Neutrophil (primary cell): Measurements from ENCODE around the gene TRIM10.

ENCODE experiments used
- H3K27ac ChIP-seq: fragments of 200-600 bp; sonication (generic); 2 replicates; pipeline ENCODE4 v1.5.1; 2016; ENCODE audit warnings: mild to moderate bottlenecking, moderate library complexity
- H3K27me3 ChIP-seq: fragments of 200-600 bp; sonication (generic); 2 replicates; pipeline ENCODE4 v1.6.0; 2016; ENCODE audit warnings: mild to moderate bottlenecking
- H3K36me3 ChIP-seq: fragments of 200-600 bp; sonication (generic); 2 replicates; pipeline ENCODE4 v1.5.1; 2017
- H3K4me1 ChIP-seq, 2 experiments: fragments of 200-600 bp in 1 of 2; sonication (generic) in 1 of 2; 1 replicate in 1 of 2; 2 replicates in 1 of 2; pipeline versions ENCODE4 v1.5.1 to v1.6.1; 2013 to 2016; ENCODE audit warnings: low read depth in 1 of 2, low read length in 1 of 2, mild to moderate bottlenecking in 1 of 2, moderate library complexity in 1 of 2; ENCODE audit not compliant: control insufficient read depth in 1 of 2, insufficient read depth in 1 of 2
- H3K4me3 ChIP-seq, 2 experiments: fragments of 200-600 bp in 1 of 2; sonication (generic) in 1 of 2; 1 replicate in 1 of 2; 2 replicates in 1 of 2; pipeline ENCODE4 v1.5.1; 2013 to 2016; ENCODE audit warnings: low read depth in 1 of 2, low read length in 1 of 2, mild to moderate bottlenecking in 1 of 2, moderate library complexity in 1 of 2
- H3K9me3 ChIP-seq: fragments of 200-600 bp; sonication (generic); 2 replicates; pipeline ENCODE4 v1.5.1; 2016
- TF ChIP-seq, protein P1 (sequence below): fragments of 200-600 bp; sonication (generic); IDR thresholded peaks from 2 replicates; pipeline ENCODE4 v1.5.1; 2016; ENCODE audit warnings: antibody characterized with exemption

TRIM10 gene

DNA sequence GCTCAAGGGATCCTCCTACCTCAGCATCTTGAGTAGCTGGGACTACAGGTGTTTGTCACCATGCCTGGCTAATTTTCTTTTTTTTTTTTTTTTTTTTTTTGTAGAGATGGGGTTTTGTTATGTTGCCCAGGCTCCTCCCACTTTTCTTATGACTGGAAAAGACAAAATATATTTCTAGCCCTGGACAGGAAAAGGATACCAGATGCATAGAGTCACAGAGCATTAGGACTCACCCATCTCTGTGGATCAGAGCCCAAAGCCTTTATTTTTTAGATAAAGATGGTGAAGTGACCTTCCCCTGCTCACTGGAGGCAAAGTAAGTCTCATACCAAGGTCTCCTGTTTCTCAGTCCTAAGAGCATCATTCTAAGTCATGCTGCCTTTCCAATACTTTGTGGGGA, 3.4 kb downstream of the TRIM10 start:
- H3K27me3 ChIP-seq, result peaks cover 13% of the 10 kb centered on the region
- H3K36me3 ChIP-seq, result no peaks in the 10 kb centered on the region
- H3K9me3 ChIP-seq, result no peaks in the 10 kb centered on the region
- no peak overlapping the region for H3K27ac ChIP-seq
- H3K4me1 ChIP-seq, result peaks cover 11 to 18% of the 10 kb centered on the region in 2 experiments
- H3K4me3 ChIP-seq, result no peak overlapping the region
- TF ChIP-seq, protein P1, sequence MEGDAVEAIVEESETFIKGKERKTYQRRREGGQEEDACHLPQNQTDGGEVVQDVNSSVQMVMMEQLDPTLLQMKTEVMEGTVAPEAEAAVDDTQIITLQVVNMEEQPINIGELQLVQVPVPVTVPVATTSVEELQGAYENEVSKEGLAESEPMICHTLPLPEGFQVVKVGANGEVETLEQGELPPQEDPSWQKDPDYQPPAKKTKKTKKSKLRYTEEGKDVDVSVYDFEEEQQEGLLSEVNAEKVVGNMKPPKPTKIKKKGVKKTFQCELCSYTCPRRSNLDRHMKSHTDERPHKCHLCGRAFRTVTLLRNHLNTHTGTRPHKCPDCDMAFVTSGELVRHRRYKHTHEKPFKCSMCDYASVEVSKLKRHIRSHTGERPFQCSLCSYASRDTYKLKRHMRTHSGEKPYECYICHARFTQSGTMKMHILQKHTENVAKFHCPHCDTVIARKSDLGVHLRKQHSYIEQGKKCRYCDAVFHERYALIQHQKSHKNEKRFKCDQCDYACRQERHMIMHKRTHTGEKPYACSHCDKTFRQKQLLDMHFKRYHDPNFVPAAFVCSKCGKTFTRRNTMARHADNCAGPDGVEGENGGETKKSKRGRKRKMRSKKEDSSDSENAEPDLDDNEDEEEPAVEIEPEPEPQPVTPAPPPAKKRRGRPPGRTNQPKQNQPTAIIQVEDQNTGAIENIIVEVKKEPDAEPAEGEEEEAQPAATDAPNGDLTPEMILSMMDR, result no peak

- H3K4me1 ChIP-seq, result peaks cover 14 to 26% of the 10 kb centered on the region in 2 experiments
- H3K27me3 ChIP-seq, result peaks cover 13% of the 10 kb centered on the region
- no peaks in the 10 kb centered on the region for H3K9me3 ChIP-seq
- H3K4me3 ChIP-seq, result no peak overlapping the region
- TF ChIP-seq, protein P1, result no peak
- no peaks in the 10 kb centered on the region for H3K36me3 ChIP-seq
- no peak overlapping the region for H3K27ac ChIP-seq
These were observed 4.2 kb downstream of the TRIM10 start for GRCh38 chr6:30156774-30157173.

GRCh38 chr6:30156262-30156599, 4.8 kb downstream of the TRIM10 start:
- peaks cover 13% of the 10 kb centered on the region for H3K27me3 ChIP-seq
- H3K4me3 ChIP-seq, result no peak overlapping the region
- TF ChIP-seq, protein P1, result no peak
- H3K36me3 ChIP-seq, result no peaks in the 10 kb centered on the region
- peaks cover 19 to 32% of the 10 kb centered on the region in 2 experiments for H3K4me1 ChIP-seq
- no peaks in the 10 kb centered on the region for H3K9me3 ChIP-seq
- H3K27ac ChIP-seq, result no peak overlapping the region

DNA sequence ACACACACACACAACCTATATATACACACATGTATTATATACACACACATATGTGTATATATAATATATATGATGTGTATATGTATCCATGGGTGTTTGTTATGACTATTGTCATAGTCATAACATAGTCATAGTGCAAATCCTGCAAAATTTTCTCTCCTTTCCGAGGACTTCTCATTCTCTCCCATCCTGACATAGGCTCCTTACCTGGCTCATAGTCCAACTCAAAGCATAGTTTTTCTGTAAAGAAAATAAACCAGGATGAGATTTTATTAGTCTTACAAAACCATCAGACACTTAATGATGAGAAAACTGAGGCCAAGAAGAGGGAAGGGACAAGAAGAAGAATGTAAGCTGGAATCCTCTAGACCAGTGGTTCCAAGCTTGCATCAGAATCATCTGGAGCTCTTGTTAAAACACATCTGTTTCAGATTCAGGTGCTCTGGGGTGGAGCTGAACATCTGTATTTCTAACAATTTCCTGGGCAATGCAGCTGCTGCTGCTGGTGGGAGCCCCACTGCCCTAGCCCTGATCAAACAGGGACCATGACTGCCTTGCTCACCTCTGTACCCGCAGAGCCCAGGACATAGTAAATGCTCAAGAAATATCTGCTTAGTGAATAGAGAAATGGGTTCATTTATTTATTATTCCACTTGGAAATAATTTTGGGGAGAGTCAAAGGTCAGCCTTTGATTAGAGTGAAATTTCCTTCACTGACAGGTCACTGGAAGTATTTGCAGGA, 5.3 kb downstream of the TRIM10 start:
- TF ChIP-seq, protein P1, result no peak
- Histone ChIP-seq H3K4me1 (peaks cover 19 to 34% of the 10 kb centered on the region in 2 experiments), H3K4me3 (no peak overlapping the region), H3K27me3 (peaks cover 13% of the 10 kb centered on the region), H3K36me3 (no peaks in the 10 kb centered on the region), H3K27ac (no peak overlapping the region), H3K9me3 (no peaks in the 10 kb centered on the region)

DNA sequence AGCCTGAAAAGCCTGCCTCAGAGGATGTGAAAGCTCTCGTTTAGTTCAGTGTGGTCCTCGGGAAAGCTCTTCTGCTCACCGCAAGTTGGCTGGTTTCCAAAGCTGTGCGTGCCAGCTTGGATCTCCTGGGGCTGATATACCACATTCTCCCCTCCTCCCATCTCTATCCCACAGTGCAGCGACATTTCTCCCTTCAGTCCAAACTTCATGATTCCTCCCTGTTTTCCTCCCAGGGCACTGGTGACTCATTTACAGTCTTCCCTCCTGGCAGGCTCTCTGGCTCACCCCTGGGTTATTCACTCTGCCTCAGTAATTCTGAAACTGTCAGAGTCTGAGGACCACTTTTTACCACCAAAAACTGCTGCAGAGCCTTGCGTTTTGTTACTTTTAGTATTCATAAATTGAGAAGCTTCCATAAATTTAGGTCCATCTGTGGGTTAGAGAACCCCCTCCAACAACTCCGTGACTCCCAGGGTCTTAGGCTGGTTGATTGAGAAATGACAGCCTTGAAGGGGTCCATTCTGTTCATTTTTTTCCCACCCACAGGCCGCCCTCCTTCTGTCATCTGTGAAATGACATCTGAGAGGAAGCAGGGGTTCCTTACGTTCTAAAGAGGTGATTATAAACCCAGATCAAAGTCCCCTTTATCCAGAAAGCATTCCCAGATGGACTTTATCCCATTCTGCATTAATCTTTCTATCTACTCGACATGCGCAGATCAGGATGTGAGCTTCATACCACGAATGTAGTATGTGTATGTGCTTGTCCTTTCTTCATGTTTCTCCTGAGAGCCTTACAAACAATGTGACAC, 6.1 kb downstream of the TRIM10 start:
- TF ChIP-seq, protein P1, result no peak
- peaks cover 13% of the 10 kb centered on the region for H3K27me3 ChIP-seq
- H3K4me3 ChIP-seq, result no peak overlapping the region
- H3K4me1 ChIP-seq, result peaks cover 19 to 34% of the 10 kb centered on the region in 2 experiments
- H3K27ac ChIP-seq, result no peak overlapping the region
- no peaks in the 10 kb centered on the region for H3K36me3 ChIP-seq
- H3K9me3 ChIP-seq, result no peaks in the 10 kb centered on the region
